ENCODE measurements around the gene CAMTA1. TPM values are rescaled to one million over a fixed set of nuclear protein-coding genes. Genes with fewer than 3 reads are reported as not detected.

Gene CAMTA1
- total RNA-seq, 1 experiment from 2014 or later, result 82.2 TPM

DNA sequence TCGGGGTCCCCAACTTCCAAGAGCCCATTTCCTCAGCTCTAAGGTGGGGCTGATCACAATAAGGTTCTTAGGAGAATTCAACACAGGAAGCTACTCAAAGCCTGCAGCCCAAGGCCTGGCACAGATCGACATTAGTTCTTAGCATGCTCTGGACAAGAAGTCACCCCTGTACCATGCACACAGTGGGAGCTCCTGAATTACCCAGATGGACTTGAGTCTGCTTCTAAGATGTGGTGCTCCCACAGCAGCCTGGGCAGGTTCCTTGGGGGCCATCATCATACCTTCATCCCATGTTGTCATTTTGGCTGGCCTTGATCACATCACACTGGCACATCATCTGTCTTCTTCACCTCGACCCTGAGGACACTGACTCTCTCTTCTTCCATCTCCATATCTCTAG, 832.6 kb downstream of the CAMTA1 start:
- Histone ChIP-seq H3K4me1 (ENCODE audit: control insufficient read depth, insufficient read depth, low read length) (no peaks in the 10 kb centered on the region), H3K27ac (ENCODE audit: low read length) (no peak overlapping the region), H3K9me3 (ENCODE audit: control insufficient read depth, insufficient read depth, low read depth, low read length) (no peaks in the 10 kb centered on the region), H3K27me3 (ENCODE audit: control insufficient read depth, insufficient read depth, low read length) (peaks cover 8% of the 10 kb centered on the region), H3K4me3 (ENCODE audit: low read depth in 2 of 2, low read length in 2 of 2) (no peak overlapping the region), H3K36me3 (ENCODE audit: control insufficient read depth, insufficient read depth, low read length) (no peaks in the 10 kb centered on the region)
- ChIA-PET CTCF (no interaction called here), POLR2A (no interaction called here)
- in situ Hi-C loops (cut with HindIII; ENCODE audit: low pct_unique_long_range_greater_than_20kb, low sequenced_read_pairs), result no loop called here
- no peak for ATAC-seq
- no peak for TF ChIP-seq CTCF (IDR thresholded peaks at IDR 0.05)
- no peak for TF ChIP-seq REST (IDR thresholded peaks at IDR 0.05; ENCODE audit: insufficient read depth in 1 of 2, low read depth in 2 of 2, low read length in 1 of 2)
- intact Hi-C loops (cut with micrococcal nuclease; ENCODE audit: unreplicated experiment), result no loop called here
- no TSS peak for BruUV-seq (replicated peaks)
- no peak for DNase-seq (ENCODE audit: low read depth, low spot score)

DNA sequence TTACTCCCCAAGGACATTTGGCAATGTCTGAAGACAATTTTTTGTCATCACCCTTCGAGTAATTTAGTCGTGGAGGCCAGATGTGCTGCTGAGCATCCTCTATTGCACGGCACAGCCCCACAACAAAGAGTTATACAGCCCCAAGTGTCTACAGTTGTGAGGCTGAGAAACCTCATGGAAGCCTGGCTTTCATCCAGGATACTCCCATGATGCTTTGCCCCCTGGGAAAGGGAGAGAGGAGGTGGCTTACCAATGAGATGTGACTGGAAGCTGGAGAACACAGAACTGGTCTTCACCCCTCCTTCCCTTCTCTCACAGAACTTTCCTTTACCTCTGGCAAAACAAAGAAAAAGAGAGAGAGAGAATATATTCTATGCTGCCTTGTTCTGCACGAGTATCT, 834.9 kb downstream of the CAMTA1 start:
- in situ Hi-C loops (cut with HindIII; ENCODE audit: low pct_unique_long_range_greater_than_20kb, low sequenced_read_pairs), result no loop called here
- ChIA-PET POLR2A (no interaction called here), CTCF (no interaction called here)
- Histone ChIP-seq H3K4me1 (ENCODE audit: control insufficient read depth, insufficient read depth, low read length) (no peaks in the 10 kb centered on the region), H3K36me3 (ENCODE audit: control insufficient read depth, insufficient read depth, low read length) (no peaks in the 10 kb centered on the region), H3K9me3 (ENCODE audit: control insufficient read depth, insufficient read depth, low read depth, low read length) (no peaks in the 10 kb centered on the region), H3K27ac (ENCODE audit: low read length) (no peak overlapping the region), H3K27me3 (ENCODE audit: control insufficient read depth, insufficient read depth, low read length) (peaks cover 13% of the 10 kb centered on the region), H3K4me3 (ENCODE audit: low read depth in 2 of 2, low read length in 2 of 2) (no peak overlapping the region)
- TF ChIP-seq REST (IDR thresholded peaks at IDR 0.05; ENCODE audit: insufficient read depth in 1 of 2, low read depth in 2 of 2, low read length in 1 of 2), result no peak
- no peak for TF ChIP-seq SIN3A (IDR thresholded peaks at IDR 0.05; ENCODE audit: borderline replicate concordance, insufficient read depth, low read depth, low read length)
- no peak for TF ChIP-seq CTCF (IDR thresholded peaks at IDR 0.05)
- no peak for TF ChIP-seq POLR2AphosphoS5 (IDR thresholded peaks at IDR 0.05; ENCODE audit: low read depth, low read length)
- TF ChIP-seq TCF7L2 (IDR thresholded peaks at IDR 0.05; ENCODE audit: low read depth, low read length), result no peak
- no TSS peak for BruUV-seq (replicated peaks)
- intact Hi-C loops (cut with micrococcal nuclease; ENCODE audit: unreplicated experiment), result no loop called here
- ATAC-seq (no peak), DNase-seq (ENCODE audit: low read depth, low spot score) (no peak)
